Stimulated activated CD4-positive, alpha-beta T cell treated with anti-CD3 and anti-CD28 coated beads, TNF-alpha, amount 100 ng/mL, for 4 hours (primary cell): ENCODE measurements around the gene LMO1.

Experiments
- DNase-seq, 3 experiments: peaks; one replicate each; pipeline ENCODE4 v3.0.0-alpha.2; 2020; ENCODE audit warnings: low read depth in 3 of 3

LMO1 gene

GRCh38 chr11:8204025-8204424 is 59.7 kb downstream of the LMO1 start:
- no peak for DNase-seq

- DNase-seq = no peak
Measured at GRCh38 chr11:8203414-8203715, 60.3 kb downstream of the LMO1 start.

GRCh38 chr11:8202516-8203413 is 60.9 kb downstream of the LMO1 start:
- no peak for DNase-seq

DNA sequence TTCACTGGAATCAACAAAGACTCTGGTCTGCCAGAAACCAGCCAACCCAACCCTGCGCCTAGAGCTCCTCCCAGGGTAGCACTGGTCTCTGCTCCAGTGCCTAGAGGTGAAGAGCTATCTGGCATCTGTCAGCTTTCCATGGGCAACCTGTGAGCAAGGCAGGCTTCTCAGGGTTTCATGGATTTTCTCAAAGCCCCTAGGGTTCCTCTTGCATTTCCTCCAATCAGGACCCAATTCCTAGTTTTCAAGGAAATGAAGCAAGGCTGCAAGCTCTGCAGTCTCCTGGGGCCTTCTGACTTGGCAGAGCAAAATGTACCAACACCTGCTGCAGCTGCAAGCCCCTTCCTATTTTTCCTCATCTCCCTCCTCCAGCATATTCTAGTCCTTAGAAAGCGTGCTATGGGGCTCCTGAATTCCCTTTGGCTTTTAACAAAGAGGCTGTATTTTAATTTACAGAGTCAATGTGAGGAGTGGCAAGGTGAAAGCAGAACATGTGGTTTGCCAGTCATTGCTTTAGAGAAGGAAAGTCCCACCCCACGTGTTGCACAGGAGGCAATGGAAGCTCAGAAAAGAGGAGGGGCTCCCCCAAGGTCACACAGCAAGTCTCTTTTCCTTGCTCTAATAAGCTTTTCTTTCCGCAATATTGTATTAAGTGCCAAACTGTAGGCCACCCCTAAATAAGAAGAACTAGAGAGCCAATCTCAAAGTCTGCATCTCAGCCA is 61.9 kb downstream of the LMO1 start:
- DNase-seq = no peak

DNA sequence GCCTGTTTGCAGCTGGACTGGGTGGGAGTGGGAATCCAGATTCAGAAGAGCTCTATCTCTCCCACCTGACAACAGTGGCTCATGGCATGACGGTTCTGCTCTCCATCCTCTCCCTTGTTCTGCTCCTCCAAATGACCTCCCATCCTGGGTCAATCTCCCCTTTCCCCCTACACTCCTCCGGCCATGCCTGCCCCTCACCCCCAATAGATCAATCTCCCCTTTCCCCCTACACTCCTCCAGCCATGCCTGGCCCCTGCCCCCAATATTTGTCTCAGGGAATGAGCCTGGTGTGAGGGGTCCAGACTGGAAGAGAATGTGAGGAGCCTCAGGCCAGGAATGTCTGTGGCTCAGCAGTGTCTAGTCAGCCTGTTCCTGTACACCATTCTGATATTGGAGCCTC is 64.0 kb downstream of the LMO1 start:
- DNase-seq = no peak

DNA sequence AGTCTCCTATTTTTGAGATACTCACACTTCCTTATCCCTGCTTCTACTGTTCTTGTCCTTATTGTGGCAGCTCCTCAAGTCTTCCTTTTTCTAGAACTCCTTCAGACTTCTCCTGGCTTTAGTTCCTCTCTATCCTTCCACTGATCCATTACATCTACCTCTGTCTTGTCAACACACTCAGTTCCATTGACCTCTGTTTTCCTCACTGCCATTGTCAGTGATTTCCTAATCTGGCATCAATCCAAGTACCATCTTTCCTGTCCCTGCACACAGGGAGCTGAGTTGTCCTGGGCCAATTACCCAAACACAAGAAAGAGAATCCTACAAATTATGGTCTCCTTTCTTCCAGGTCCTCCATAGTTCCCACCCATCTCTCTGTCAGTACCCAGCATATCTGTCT is 66.9 kb downstream of the LMO1 start:
- DNase-seq = no peak

GRCh38 chr11:8194956-8195355 is 68.7 kb downstream of the LMO1 start:
- DNase-seq = no peak

GRCh38 chr11:8192896-8193209 is 70.8 kb downstream of the LMO1 start:
- no peak for DNase-seq

DNA sequence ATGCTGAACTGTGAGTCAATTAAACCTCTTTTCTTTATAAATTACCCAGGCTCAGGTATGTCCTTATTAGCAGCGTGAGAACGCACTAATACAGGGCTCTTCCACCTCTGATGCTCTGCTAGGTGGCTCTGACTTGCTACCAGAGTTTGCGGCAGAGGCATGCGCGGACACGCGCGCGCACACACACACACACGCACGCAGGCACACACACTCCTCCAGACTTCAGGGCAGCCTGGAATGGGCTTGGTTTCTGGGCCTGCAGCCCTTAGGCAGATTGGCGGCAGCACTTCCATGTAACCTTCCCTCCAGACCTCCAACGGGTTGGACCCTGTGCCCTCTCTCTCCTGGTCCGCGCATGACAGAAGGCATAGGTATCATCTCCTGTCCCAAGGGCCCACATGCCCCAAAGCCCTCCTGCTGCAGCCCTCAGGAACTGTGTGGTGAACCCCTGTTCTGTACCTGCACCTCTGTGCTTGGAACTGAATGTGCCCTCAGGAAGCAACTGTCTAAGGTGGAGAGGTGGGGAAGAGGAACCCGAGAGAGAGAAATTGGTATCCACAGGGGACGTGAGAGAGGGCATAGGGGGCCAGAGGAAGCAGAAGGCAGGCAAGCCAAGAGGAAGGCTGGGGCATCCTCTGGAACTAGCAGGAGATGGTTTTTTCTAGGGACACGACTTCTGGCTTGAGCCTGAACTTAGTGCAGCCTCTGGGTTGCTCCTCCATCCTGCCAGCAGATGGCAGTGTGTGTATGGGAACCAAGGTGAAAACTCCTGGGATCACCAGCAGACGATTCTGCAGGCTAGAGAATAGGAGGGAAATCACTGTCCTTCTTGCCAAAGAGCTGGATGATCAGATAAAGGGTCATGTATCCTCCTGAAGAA is 71.4 kb downstream of the LMO1 start:
- peak; percentile 3 to 7 (median 4) for DNase-seq

- DNase-seq = no peak
Measured at GRCh38 chr11:8190431-8190830, 73.2 kb downstream of the LMO1 start.

DNA sequence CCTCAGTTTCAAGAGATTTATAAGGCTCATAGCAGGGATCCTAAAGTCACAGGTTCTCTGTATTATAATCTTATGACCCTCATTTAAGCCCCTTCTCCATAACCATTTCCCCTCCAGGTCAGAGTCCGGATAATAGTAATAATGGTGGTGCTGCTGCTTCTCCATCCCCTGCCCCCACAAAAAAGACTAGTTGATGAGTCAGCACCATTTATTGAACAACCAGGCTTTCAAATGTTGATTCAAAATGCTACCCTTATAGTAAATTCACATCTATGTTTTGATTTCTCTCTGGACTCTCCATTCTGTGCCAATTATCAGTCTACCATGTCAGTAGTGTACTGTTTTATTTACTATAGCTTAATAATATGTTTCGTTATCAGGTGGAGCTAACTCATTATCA is 77.2 kb downstream of the LMO1 start:
- no peak for DNase-seq

DNA sequence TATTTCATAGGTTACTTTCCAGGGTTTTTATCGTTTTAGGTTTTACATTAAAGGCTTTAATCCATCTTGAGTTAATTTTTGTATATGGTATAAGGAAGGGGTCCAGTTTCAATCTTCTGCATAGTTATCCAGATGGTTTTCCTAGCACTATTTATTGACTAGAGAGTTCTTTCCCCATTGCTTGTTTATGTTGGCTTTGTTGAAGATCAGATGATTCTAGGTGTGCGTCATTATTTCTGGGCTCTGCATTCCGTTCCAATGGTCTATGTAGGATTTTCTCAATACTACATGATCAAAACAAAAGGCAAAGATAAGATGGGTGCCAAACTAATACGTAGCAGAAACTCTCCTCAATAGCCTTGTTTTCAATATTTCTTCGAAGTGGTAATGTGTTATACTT is 80.6 kb downstream of the LMO1 start:
- no peak for DNase-seq

GRCh38 chr11:8180469-8180868 is 83.2 kb downstream of the LMO1 start:
- DNase-seq = no peak

GRCh38 chr11:8178297-8178696 is 85.4 kb downstream of the LMO1 start:
- no peak for DNase-seq

DNA sequence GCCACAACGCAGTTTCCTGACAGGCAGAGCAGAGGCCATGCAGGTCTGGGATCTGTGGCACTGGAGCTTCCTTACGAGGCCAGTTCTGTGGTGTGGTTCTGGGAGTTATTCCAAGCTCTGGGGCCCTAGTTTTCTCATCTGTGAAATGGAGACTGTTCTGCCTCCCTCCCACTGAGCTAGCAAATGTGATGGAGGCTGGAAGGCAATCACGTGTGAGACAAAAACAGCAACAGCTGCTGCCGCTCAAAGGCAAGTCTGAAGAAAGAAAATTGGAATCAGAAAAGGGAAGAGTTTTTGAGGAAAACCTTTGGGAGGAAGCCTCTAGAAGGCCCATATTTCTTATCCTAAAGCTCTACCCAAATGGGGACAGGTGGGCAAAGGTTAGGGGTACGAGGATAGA is 86.5 kb downstream of the LMO1 start:
- no peak for DNase-seq
